GM19468 (cell line): ENCODE data around the gene CNTNAP2.

ENCODE experiments used
- ATAC-seq: cut with Tn5 transposase; IDR thresholded peaks from one replicate; pipeline ENCODE4 v1.9.1; 2021; ENCODE audit warnings: mild to moderate bottlenecking, moderate library complexity, moderate number of reproducible peaks; ENCODE audit not compliant: unreplicated experiment; ENCODE audit errors: extremely low read depth

CNTNAP2 gene

DNA sequence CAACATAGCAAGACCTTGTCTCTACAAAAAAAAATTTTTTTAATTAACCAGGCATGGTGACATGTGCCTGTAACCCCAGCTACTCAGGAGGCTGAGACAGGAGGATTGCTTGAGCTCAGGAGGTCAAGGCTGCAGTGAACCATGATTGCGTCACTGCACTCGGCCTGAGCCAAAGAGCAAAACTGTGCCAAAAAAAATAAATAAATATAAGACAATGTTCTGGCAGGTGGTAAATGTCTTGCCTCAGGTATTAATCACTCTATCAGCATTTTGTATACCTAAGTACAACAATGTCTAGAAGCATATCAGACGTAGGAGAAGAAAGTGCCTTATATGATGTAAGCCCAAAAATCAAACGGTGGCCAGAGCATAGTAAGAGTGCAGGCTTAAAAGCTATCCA, 2046.2 kb downstream of the CNTNAP2 start:
- no peak for ATAC-seq

DNA sequence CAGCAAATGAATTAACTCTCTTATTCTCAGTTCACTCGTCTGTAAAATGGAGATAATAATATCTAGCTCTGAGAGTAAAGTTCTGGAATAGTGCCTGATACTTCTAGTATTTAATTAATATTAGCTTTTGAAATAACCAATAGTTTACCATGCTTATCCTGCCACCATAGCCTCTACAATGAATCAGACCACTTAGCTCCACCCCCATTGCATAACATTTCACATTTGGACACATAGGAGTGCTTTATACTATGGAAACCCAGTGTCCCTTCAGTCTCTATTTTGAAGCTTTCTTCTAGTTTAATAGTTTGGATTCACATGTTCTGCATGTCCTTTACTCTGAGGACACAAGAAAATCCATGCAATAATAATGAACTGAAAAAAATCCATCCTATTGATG, 2046.6 kb downstream of the CNTNAP2 start:
- ATAC-seq = no peak

DNA sequence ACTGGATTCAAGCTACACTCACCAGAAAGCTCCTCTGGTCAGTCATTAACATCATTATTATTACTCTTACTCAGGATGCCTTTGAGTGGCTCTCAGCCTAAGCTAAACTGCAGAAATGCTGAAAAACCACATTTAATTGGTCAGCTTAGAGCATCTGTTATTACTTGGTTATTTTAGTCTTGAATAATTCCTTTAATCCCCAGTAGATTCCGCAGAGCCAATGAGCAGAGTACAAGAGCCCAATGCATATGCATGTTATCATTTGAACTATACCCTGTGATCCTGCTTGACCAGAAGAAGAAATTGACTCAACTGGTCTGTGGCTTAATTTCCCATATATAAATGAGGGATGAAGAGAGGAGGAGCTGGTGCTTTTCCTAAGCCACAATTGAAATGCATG, 2056.3 kb downstream of the CNTNAP2 start:
- ATAC-seq = no peak

DNA sequence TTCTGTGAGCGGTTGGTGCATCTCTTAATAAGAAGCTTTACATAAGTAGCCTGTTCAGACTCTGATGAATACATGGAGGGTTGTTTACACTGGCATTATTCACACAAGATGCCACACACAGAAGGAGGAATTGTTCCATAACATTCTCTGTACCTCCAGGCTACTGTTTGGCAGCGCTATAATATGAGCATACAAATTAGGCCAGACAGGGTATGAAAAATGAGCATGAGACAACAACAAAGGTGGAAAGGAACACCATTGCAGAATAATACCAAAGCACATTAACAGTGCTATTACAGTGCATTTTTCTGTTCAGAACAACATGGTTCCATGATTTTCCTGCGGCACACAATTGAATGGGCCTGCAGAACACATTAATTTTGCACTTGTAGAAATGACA, 2056.8 kb downstream of the CNTNAP2 start:
- no peak for ATAC-seq

DNA sequence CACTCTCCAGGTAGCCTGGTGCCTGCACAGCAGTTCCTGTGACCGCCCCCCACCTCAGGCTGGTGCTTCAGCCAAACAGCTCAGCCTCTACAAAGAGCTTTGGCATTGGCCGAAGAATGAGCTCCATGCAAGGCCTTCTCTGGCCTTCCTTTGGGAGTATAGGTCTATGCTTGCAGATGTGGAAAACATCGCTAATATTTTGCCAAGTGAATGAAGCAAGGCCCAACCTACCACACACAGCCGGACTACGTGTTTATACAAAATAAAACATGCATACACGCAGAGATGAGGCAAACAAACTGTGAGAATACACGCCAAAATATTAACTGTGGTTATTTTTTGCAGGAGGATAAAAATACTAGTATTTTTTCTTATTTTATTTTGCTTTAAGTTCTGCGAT, 2057.8 kb downstream of the CNTNAP2 start:
- no peak for ATAC-seq

DNA sequence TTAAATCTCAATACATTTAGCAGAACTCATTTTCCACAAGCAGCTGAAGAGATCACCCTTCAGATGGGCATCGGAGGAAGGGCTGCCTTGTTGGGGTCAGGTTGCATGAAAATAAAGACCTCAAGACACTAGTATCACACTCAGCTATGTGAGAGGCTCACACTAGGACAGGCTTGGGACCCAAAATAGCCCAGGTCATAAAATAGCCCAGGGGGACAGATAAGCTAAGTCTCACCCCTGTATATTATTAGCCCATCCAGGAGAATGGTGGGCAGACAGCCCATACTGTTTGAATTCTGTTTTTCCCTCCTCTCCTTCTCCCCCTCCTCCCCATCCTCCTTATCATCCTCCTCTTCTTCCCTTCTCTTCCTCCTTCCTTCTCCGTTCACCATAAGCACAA, 2058.9 kb downstream of the CNTNAP2 start:
- no peak for ATAC-seq

DNA sequence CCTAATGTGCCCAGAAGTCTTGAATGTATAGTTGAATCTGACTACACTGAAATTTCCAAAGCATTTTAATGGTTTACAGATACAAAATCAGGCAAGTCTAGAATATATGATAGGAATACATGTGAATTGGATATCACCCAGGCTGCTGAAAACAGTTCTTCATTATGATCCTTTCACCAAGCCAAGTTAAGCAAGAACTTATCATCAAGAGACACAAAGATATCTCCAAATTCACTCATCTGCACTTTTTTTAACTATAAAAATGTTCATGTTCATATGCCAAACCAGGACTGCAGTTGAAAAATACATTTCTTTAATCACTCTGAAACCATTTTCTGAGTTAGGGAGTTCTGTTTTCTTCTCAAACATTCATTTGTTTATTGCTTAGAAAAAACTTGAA, 2061.4 kb downstream of the CNTNAP2 start:
- no peak for ATAC-seq

DNA sequence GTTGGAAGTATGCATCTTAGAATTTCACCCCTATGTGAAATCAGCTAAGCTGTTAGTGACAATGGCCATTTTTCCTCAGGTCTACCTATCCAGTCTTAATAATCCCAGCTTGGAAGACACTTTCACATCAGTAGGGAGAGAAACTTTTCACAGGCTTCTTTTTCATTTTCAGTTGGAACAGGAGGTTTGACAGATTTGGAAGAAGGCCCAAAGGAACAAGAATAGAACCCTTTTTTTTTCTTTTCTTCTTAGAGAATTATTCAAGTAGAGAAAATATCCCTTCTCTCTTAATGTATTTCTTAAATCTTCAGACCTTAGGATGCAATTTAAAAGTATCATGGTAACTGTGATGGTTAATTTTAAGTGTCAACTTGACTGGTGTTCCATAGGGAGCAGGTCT, 2063.5 kb downstream of the CNTNAP2 start:
- ATAC-seq = no peak

DNA sequence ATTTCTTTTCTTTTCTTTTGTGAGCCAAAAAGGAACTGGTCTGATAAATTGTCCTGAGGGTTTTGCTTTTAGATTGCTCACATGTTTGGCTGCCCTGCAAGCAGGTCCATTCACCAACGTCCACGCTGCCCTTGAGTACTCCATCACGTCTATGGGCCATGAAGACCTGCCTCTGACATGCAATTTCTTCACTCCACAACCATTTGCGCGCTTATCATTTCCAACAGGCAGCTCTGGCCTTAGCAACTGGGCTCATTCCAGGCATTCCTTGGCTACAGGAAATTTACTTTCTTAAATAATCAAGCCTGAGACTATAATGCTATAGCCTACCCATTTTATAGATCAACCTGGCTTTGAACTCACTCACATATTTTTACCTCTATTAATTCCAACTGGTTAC, 2065.7 kb downstream of the CNTNAP2 start:
- no peak for ATAC-seq

DNA sequence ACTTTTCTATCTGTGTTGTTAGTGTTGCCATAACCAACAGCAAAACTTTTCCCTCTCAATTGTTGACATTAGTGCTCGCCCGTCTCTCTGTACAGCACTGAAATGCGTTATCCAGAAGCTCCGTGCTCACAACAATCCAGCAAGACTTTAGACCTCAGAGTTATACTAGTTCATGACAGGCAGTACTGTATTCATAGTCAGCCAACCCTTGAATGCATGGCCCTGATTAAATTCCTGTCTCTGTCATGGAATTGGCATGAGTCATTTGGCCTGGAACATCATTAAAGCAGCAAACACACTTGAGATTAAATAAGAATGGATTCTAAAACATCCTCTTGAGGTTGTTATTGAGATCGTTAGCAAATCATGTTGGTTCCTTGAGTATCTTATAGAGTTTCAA, 2068.4 kb downstream of the CNTNAP2 start:
- ATAC-seq = no peak

DNA sequence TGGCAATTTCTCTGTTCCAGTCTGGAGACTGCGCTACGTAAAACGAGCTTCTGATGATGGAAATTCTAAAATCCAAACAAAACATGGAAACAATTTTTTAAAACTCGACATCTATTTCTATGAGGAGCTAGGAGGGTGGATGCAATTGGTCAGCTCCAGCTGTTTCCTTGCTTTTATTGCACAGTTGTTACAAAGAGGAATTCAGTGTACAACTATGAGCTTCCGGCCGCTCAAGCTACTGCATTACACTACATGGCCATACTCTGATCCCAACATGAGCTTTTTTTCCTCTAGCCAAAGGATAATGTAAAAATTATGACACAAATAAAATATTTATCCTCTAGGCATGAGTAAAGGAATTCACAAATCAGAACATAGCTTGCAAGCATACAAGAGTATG, 2070.9 kb downstream of the CNTNAP2 start:
- ATAC-seq = no peak

DNA sequence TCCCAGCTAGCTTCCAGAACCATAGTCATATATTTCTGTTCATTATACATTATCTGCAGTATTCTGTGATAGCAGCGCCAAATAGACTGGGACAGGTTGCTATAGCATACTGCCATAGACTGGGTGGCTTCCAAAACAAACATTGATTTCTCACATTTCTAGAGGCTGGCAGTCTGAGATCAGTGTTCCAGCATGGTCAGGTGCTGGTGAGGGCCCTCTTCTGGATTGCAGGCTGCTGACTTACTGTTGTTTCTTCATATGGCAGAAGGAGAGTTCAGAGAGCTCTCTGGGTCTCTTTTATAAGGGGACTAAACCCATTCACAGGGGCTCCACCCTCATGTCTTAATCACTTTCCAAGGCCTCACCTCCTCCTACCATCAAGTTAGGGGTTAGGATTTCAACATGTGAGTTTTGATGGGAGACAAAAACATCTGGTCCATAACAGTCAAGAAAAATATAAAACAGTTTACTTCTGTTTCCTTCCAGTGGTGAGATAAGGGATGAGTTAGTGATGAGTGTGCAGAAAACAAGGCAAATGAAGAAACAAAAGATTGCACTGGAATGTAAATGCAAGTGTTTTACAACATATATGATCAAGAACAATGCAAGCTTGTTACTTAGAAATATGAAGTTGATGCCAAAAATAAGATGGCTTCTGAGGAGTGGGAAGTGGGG, 2074.9 kb downstream of the CNTNAP2 start:
- no peak for ATAC-seq

DNA sequence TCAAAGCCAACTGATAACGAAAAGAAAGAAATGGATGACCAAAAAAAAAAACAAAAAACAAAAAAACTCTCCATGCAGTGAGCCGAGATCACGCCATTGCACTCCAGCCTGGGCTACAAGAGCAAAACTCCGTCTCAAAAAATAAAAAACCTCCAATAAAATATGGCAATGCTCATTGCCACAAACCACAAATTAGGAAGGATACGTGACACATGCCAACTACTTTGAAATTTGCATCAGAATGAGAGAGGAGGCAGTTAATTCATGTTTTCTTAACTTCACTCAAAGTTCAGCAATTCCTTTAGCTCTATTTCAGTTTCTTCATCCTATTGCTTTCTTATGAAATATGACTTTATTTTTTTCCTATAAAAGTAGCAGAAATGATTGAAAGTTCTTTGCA, 2075.9 kb downstream of the CNTNAP2 start:
- no peak for ATAC-seq

DNA sequence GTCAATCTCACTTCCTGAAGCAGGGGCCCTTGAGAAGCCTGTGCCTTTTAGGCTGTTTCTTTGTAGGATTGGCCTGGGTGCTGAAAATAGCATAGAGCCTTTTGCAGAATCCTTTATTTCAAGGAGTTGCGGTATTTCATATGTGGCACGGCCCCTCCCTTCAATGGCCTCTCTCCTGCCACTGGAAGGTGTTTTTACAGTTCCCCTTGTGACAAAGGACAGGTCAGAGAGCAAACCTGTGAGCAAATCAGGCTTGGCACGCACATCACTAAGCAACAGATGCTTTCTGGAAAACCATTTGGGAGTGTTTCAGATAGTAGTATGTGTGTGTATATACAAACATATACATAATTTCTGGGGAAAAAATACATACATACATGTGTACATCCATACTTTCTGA, 2085.4 kb downstream of the CNTNAP2 start:
- no peak for ATAC-seq

DNA sequence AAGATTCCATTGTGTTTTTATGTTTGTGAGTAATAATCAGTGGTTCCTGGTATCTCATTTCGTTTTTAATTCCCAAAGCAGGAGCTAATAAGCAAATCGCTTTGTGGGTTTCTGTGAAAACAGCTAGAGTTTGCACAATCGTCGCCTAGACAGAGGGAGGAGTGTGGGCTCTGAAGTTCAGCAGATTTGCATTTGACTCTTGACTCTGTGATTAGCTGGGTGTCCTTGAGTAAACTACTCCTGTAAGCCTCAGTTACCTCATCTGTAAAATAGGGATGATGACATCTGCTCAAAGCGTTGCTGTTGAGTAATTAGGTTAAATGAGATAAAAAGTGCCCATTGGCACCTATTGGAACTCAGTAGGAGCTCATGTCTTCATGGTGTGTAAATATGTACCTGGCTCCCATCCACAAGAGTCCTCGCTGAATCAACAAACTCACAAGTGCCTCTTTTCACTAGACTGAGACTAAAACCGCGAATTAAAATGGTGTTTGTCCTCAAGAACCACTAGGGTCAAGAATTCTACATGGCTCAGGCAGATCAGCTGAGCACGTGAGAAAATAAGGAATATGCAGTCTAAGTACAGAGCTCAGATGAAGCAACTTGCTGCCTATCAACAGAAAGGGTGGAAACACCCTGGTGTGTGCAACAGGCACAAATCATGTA, 2088.2 kb downstream of the CNTNAP2 start:
- no peak for ATAC-seq

DNA sequence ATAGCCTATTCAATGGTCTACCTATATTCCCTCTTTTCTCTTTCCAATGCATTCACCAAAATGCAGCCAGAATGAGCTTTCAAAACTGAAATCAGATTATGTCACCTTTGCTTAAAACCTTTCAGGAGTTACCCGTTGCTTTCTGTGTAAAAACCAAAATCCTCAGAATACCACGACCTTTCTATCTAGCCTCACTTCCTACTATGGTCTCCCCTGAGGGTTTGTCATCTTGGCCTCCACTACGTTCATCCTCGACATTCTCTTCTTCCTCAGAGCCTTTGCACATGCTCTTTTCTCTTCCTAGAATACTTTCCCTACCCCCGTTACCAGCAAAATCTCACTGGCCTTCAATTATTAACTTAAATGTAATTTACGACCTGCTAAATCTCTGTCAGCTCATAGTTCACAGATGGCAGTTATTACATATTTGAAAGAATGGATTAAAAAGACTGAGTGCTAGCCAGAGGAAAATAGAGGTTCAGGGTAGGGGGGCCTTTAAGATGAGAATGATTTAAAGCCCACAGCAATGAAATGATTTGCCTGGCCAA, 2093.1 kb downstream of the CNTNAP2 start:
- ATAC-seq = no peak

DNA sequence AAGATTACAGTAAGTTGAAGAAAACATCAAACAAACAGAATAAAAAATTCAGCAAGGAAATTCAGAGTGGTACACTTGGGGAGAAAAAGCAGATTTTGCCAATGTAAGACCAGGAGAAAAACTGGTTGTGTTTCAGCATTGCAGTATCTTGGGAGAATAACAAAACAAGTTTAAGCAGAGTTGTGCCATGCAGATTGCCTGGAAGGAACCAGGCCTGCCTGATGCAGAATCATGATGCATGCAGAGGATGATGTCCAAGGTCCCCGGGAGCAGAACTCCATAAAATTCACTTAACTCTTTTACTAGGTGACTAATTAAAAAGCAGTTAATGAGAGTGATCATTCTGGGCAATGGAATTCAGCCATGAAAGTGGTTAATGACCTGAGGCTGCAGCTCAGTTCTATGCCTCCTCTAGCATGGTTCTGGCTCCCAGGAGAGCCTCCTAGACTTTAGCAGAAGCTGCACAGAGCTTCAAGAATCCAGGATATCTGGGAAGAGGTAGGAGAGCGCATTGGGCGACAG, 2094.3 kb downstream of the CNTNAP2 start:
- no peak for ATAC-seq

DNA sequence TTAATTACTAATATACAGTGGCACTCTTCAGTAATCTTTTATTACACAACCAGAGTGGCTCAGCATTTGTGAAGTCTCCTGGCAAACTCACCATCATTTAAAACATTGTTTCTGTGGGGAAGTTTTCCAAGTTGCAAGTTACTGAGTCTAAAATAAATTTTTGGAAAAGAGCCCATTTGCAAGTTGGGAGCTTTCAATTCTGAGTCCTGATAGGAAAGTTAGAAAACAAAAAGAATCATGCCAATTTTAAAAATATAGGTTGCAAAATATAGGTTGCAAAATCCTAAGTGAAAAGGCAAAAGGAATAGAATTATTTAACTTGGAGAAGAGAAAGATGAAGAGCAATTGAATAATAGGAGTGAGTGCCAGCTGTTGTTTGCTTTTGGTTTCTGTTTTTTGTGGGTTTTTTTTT, 2095.1 kb downstream of the CNTNAP2 start:
- ATAC-seq = no peak

DNA sequence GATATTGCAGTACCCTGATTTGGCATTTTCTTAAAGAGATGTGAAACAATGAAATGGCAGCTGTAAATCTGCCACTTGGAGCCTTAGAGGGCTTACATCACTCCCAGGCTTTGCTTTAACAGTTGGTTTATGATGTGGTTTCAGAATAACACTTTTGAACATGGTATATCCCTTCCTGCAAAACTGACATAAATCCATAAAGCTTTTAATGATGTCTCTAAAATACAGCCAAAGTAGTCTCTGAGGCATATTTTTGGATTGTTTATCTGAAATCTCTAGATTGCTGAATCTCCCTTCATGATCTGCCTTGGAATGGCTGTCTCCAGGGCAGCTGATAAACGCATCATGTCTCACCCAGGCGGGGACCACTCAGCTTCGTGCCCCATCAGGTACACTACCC, 2096.1 kb downstream of the CNTNAP2 start:
- ATAC-seq = no peak

DNA sequence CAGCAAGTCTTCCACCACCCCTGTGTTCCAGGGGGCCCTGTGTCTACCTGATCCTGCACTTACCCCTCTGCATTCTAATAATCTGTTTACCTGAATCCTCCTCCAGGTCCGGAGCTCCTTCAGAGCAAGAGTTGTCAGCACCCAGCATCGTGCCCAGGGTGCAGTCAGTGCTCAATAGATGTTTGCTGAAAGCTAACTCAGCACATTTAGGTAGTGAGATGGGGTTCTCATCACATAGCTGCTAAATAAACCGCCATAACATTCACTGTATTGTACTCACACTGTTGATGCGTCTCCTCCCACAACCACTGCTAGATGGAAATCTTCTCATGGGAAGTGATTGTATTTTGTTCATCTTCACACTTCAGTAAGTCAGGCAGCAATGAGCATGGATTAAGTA, 2097.5 kb downstream of the CNTNAP2 start:
- no peak for ATAC-seq

DNA sequence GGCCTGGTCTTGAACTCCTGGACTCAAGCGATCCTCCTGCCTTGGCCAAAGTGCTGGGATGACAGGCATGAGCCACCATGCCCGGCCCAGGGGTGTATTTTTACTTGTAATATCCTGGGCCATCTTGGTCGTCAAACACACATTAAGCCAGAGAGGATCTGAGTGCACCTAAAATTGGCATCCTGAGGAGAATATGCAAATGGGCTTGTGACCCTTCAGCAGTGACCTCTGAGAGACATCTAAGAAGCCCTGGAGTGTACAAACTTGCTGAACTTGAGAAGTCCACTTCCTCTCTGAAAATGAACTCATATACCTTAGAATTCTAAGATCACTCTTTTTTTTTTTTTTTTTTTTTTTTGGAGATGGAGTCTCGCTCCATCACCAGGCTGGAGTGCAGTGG, 2102.0 kb downstream of the CNTNAP2 start:
- no peak for ATAC-seq

DNA sequence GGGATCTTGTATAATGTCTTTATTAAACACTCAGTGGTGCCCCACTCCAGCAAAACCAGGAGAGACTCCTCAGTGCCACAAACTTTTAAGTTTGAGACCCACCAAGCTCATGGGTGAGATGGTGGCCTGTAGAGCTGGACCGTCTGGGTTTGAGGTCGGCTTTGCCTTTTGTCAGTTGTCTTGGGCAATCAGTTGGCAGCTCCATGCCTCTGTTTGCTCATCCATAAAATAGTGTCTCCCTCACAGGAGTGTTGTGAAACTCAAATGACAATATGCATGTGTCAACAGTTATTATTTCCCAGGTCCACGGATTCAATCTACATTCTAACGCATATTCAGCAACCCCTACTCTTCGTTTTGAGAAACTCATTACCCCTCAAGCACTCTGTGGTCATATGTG, 2106.1 kb downstream of the CNTNAP2 start:
- ATAC-seq = no peak
